OCI-LY3 (cell line): Measurements from ENCODE around the gene S100A6.

Source experiments
- CTCF ChIP-seq: fragments of 200-600, 300-600 bp; sonication (generic); IDR thresholded peaks from 2 replicates; pipeline ENCODE4 v1.5.1; 2014; ENCODE audit warnings: antibody characterized with exemption, low read length, low read depth
- EZH2phosphoT487 ChIP-seq: fragments of 200-600 bp; shearing (Covaris generic); IDR thresholded peaks from 2 replicates; pipeline ENCODE4 v1.6.1; 2018; ENCODE audit warnings: antibody characterized with exemption, mixed run types, low read depth

GRCh38 chr1:153541641-153542590, 6.1 kb upstream of the S100A6 start:
- TF ChIP-seq CTCF (no peak), EZH2phosphoT487 (no peak)
